Body of pancreas (tissue), 4 donors: ENCODE results near the gene QKI. TPM values are rescaled to one million over a fixed set of nuclear protein-coding genes. Genes with fewer than 3 reads are reported as not detected.
A peak's percentile ranks its signal among the peaks of the same experiment; 100 is the strongest.

Experiments used
- ATAC-seq: fragments of 150-250 bp; one replicate; pipeline ENCODE4 v1.9.1; 2016
- DNase-seq, 4 donors: peaks; one replicate each; pipeline ENCODE4 v3.0.0-alpha.2; 2019
- H3K27ac ChIP-seq, 4 donors: fragments of 200-600 bp; sonication (generic); 1 replicate in 3 of 4; 2 replicates in 1 of 4; pipeline versions ENCODE4 v1.5.1 to v1.6.1; 2016 to 2019; ENCODE audit warnings: mild to moderate bottlenecking in 1 of 4, mixed read lengths in 1 of 4, moderate library complexity in 1 of 4
- H3K27me3 ChIP-seq, 2 donors: fragments of 200-600 bp; sonication (generic); one replicate each; pipeline ENCODE4 v1.6.0; 2016; ENCODE audit warnings: mild to moderate bottlenecking in 1 of 2
- H3K36me3 ChIP-seq, 2 donors: fragments of 200-600 bp; sonication (generic); replicated peaks in 1 of 2; 2 replicates each; pipeline ENCODE4 v1.5.1; 2016; ENCODE audit warnings: low read depth in 2 of 2; ENCODE audit not compliant: insufficient read depth in 1 of 2
- H3K4me1 ChIP-seq: fragments of 200-600 bp; sonication (generic); one replicate; pipeline ENCODE4 v1.6.0; 2016
- H3K4me3 ChIP-seq, 2 donors: fragments of 200-600 bp; sonication (generic); 1 replicate in 1 of 2; 2 replicates in 1 of 2; pipeline ENCODE4 v1.5.1; 2016 to 2019
- H3K9me3 ChIP-seq, 3 donors: fragments of 200-600 bp; sonication (generic); 1 replicate in 2 of 3; 2 replicates in 1 of 3; pipeline ENCODE4 v1.5.1; 2016
- CTCF ChIP-seq, 7 experiments: fragments of 450-650 bp in 4 of 7; fragments of 200-600 bp in 3 of 7; sonication (generic) in 3 of 7; IDR thresholded peaks; one replicate each; pipeline ENCODE4 v1.5.1; 2016 to 2019; ENCODE audit warnings: antibody characterized with exemption in 7 of 7
- POLR2A ChIP-seq, 3 donors: fragments of 450-650 bp; IDR thresholded peaks; one replicate each; pipeline ENCODE4 v1.6.1; 2016; ENCODE audit warnings: antibody characterized with exemption in 3 of 3, mild to moderate bottlenecking in 2 of 3
- WGBS, 2 donors: methylation state at CpG; one replicate each; pipeline ENCODE4 v1.1.5; 2017; 5-methylcytosine and 5-hydroxymethylcytosine counted together
- intact Hi-C: fragments of 100-400 bp; cut with DNase I; formaldehyde crosslinking; loops from one replicate; pipeline ENCODE4 v1.15.1; 2023
- total RNA-seq, 2 donors: library from RNA; depleted of rRNA; stranded (reverse); fragments of >200 nt; gene quantifications; one replicate each; pipeline ENCODE4 v1.1.0, GENCODE V29; 2016

The QKI gene
- total RNA-seq, 2 donors from 2014 or later: 60.4 to 61.3 TPM

DNA sequence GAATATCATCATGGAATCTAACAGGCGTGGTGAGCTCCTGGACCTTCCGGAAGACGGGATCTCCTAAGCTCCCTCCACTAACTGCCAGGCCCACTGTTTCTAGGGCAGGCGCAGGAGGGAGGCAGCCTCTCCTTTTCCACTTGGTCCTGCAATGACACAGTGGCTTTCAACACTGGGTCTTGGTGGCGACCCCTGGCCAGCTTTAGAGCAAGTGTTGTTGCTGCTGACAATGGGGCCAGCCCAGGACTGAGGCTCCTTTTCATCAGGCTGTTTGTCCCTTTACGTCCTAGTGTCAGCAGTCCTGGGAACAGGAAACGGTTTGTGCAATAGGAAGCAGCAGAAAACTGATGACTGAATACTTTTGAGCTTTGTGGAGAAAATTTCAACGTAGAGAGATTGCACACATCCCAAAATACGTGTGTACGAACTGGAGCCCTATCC is 9.7 kb upstream of the QKI start:
- no peak for ATAC-seq
- no peaks in the 10 kb centered on the region for H3K36me3 ChIP-seq
- no peaks in the 10 kb centered on the region for H3K9me3 ChIP-seq
- peak in 2 of 4 donors; percentile 14 to 69 for DNase-seq
- no peaks in the 10 kb centered on the region for H3K27me3 ChIP-seq
- peaks cover 18% of the 10 kb centered on the region for H3K4me1 ChIP-seq
- peak overlapping the region in 3 of 4 donors; percentile 74 to 86 (median 86) for H3K27ac ChIP-seq
- intact Hi-C loops: no loop called here
- TF ChIP-seq CTCF (IDR thresholded peaks at IDR 0.05) (no peak), POLR2A (IDR thresholded peaks at IDR 0.05) (peak in 1 of 3 donors; percentile 63)
- H3K4me3 ChIP-seq: no peak overlapping the region
- 77 to 90% methylated on average over 10 of the region's 10 CpGs for WGBS, 2 donors

- H3K36me3 ChIP-seq: no peaks in the 10 kb centered on the region
- peak overlapping the region; percentile 74 to 86 (median 80) for H3K27ac ChIP-seq
- no peaks in the 10 kb centered on the region for H3K27me3 ChIP-seq
- H3K4me1 ChIP-seq: peaks cover 18% of the 10 kb centered on the region
- ATAC-seq (peak; percentile 82), DNase-seq (peak; percentile 50 to 81 (median 64))
- no peak overlapping the region for H3K4me3 ChIP-seq
- H3K9me3 ChIP-seq: no peaks in the 10 kb centered on the region
- WGBS, 2 donors: 20 to 27% methylated on average over 16 to 18 of the region's 18 CpGs
- intact Hi-C loops: no loop called here
- TF ChIP-seq CTCF (IDR thresholded peaks at IDR 0.05): peak in 1 of 7 experiments; percentile 7
- peak in 2 of 3 donors; percentile 36 to 63 for TF ChIP-seq POLR2A (IDR thresholded peaks at IDR 0.05)
Measured at GRCh38 chr6:163405412-163406309, 8.9 kb upstream of the QKI start.

GRCh38 chr6:163406366-163406765 is 8.2 kb upstream of the QKI start:
- WGBS, 2 donors: 50% methylated on average over 1 of the region's 1 CpG
- ATAC-seq (no peak), DNase-seq (no peak)
- no peaks in the 10 kb centered on the region for H3K36me3 ChIP-seq
- intact Hi-C loops: no loop called here
- TF ChIP-seq CTCF (IDR thresholded peaks at IDR 0.05) (no peak), POLR2A (IDR thresholded peaks at IDR 0.05) (no peak)
- no peaks in the 10 kb centered on the region for H3K9me3 ChIP-seq
- H3K27me3 ChIP-seq: no peaks in the 10 kb centered on the region
- H3K4me1 ChIP-seq: peaks cover 18% of the 10 kb centered on the region
- H3K4me3 ChIP-seq: no peak overlapping the region
- H3K27ac ChIP-seq: peak overlapping the region; percentile 74 to 86 (median 80)

GRCh38 chr6:163406830-163407229 is 7.7 kb upstream of the QKI start:
- peak overlapping the region in 3 of 4 donors; percentile 74 to 86 (median 86) for H3K27ac ChIP-seq
- H3K9me3 ChIP-seq: no peaks in the 10 kb centered on the region
- intact Hi-C loops: no loop called here

More at GRCh38 chr6:163406830-163407229, 7.7 kb upstream of the QKI start:
- no peaks in the 10 kb centered on the region for H3K36me3 ChIP-seq
- DNase-seq: no peak
- no peaks in the 10 kb centered on the region for H3K27me3 ChIP-seq
- no peak for TF ChIP-seq POLR2A (IDR thresholded peaks at IDR 0.05)
- TF ChIP-seq CTCF (IDR thresholded peaks at IDR 0.05): no peak
- WGBS, 2 donors: 94% methylated on average over 2 of the region's 2 CpGs
- ATAC-seq: no peak
- no peak overlapping the region for H3K4me3 ChIP-seq
- peaks cover 18% of the 10 kb centered on the region for H3K4me1 ChIP-seq
